ENCODE measurements around the gene CD1D. TPM values are rescaled to one million over a fixed set of nuclear protein-coding genes. Genes with fewer than 3 reads are reported as not detected.

Gene CD1D
- total RNA-seq, 2 experiments from 2014 or later = not detected

DNA sequence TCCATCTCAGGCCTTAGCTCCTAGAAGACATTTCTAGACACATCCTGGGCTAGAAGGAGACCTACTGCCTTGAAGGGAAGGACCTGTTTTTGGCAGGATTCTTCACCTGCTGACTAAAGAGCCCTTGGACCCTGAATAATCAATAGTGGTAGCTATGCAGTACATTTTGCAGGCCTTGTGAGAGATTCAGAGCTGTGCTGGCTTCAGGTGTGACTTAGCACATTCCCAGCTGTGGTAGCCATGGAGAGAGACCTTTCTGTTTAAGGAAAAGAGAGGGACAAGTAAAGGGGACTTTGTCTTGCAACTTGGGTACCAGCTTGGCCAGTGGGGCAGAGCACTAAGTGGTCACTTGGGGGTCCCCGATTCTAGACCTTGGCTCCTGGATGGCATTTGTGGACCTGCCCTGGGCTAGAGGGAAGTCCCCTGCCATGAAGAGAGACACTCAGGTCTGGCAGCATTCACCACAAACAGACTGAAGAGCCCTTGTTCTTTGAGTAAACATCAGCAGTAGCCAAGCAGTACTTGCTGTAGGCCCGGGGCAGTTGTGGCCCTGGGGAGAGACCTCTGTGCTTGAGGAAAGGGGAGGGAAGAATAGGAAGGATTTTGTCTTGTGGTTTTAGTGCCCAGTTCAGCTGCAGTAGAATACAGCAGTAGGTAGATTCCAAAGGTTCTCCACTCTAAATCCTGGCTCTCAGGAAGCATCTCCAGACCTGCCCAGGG lies 47.4 kb downstream of the CD1D start:
- no peak for DNase-seq
- H3K9me3 Mint-ChIP-seq = peaks cover 11% of the 10 kb centered on the region
- H3K27me3 Mint-ChIP-seq = peaks cover 12% of the 10 kb centered on the region
- H3K4me1 Mint-ChIP-seq = no peaks in the 10 kb centered on the region
- POLR2A ChIA-PET = no interaction called here
- H3K4me3 Mint-ChIP-seq = no peak overlapping the region
- ATAC-seq (ENCODE audit: low read depth) = no peak
- no peak overlapping the region for H3K27ac Mint-ChIP-seq
- no peaks in the 10 kb centered on the region for H3K36me3 Mint-ChIP-seq

Other genes with a start within 250 kb of the CD1D start
- gene KIRREL1, start 187.2 kb upstream of the CD1D start, total RNA-seq = not detected
- under 1 TPM in 1 of 2 experiments, not detected in 1; 0.20 TPM for gene CD1A, start 73.5 kb downstream of the CD1D start, total RNA-seq
- not detected for gene CD1C, start 109.0 kb downstream of the CD1D start, total RNA-seq
- not detected for gene CD1B, start 150.6 kb downstream of the CD1D start, total RNA-seq
- not detected for gene CD1E, start 173.0 kb downstream of the CD1D start, total RNA-seq
- not detected for gene OR10T2, start 218.6 kb downstream of the CD1D start, total RNA-seq
- gene OR10K2, start 245.3 kb downstream of the CD1D start, total RNA-seq = not detected

Measured in activated naive CD8-positive, alpha-beta T cell treated with anti-CD3 and anti-CD28 coated beads, Interleukin-2, amount 10 ng/mL, durations not matched to agents 7 days and 5 days (primary cell).